ENCODE measurements around the gene DNAH10.

Gene DNAH10

GRCh38 chr12:123779551-123779950, 17.4 kb downstream of the DNAH10 start:
- no peak for ATAC-seq
- TF ChIP-seq ZNF8 (CRISPR knock-in tag; IDR thresholded peaks at IDR 0.05): no peak
- no peak for TF ChIP-seq PPARA (CRISPR knock-in tag; IDR thresholded peaks at IDR 0.05; ENCODE audit: borderline replicate concordance)
- TF ChIP-seq, protein P1, sequence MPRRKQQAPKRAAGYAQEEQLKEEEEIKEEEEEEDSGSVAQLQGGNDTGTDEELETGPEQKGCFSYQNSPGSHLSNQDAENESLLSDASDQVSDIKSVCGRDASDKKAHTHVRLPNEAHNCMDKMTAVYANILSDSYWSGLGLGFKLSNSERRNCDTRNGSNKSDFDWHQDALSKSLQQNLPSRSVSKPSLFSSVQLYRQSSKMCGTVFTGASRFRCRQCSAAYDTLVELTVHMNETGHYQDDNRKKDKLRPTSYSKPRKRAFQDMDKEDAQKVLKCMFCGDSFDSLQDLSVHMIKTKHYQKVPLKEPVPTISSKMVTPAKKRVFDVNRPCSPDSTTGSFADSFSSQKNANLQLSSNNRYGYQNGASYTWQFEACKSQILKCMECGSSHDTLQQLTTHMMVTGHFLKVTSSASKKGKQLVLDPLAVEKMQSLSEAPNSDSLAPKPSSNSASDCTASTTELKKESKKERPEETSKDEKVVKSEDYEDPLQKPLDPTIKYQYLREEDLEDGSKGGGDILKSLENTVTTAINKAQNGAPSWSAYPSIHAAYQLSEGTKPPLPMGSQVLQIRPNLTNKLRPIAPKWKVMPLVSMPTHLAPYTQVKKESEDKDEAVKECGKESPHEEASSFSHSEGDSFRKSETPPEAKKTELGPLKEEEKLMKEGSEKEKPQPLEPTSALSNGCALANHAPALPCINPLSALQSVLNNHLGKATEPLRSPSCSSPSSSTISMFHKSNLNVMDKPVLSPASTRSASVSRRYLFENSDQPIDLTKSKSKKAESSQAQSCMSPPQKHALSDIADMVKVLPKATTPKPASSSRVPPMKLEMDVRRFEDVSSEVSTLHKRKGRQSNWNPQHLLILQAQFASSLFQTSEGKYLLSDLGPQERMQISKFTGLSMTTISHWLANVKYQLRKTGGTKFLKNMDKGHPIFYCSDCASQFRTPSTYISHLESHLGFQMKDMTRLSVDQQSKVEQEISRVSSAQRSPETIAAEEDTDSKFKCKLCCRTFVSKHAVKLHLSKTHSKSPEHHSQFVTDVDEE (CRISPR knock-in tag; IDR thresholded peaks at IDR 0.05): no peak
- TF ChIP-seq ISL1 (CRISPR knock-in tag; IDR thresholded peaks at IDR 0.05): no peak
- no peak for TF ChIP-seq ZNF70 (CRISPR knock-in tag; IDR thresholded peaks at IDR 0.05)
- TF ChIP-seq, protein P2, sequence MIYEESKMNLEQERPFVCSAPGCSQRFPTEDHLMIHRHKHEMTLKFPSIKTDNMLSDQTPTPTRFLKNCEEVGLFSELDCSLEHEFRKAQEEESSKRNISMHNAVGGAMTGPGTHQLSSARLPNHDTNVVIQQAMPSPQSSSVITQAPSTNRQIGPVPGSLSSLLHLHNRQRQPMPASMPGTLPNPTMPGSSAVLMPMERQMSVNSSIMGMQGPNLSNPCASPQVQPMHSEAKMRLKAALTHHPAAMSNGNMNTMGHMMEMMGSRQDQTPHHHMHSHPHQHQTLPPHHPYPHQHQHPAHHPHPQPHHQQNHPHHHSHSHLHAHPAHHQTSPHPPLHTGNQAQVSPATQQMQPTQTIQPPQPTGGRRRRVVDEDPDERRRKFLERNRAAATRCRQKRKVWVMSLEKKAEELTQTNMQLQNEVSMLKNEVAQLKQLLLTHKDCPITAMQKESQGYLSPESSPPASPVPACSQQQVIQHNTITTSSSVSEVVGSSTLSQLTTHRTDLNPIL (CRISPR knock-in tag; IDR thresholded peaks at IDR 0.05; ENCODE audit: low read depth): no peak

- no peak for TF ChIP-seq ZNF8 (CRISPR knock-in tag; IDR thresholded peaks at IDR 0.05)
- TF ChIP-seq BACH2 (CRISPR knock-in tag; IDR thresholded peaks at IDR 0.05; ENCODE audit: borderline replicate concordance): no peak
- no peak for ATAC-seq
Observed at GRCh38 chr12:123782997-123783792, 21.1 kb downstream of the DNAH10 start.

DNA sequence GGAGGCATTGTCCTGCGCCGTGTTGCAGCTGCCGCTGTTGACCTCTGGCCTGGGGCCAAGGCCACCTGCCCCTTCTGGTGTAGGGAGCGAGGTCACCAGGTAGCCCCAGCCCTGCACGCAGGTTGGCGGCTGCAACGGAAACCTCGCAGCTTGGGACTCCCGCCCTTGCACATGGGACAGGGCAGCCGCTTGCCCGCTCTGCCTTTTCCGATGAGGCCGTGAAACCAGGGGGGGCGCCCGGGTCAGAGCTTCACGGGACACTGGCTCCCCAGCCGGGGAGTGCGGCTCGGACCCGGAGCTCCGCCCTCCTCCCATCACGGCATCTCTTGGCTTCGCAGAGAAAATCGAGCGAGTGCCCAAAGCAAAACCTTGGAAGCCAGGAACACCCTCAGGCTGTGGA, 25.4 kb downstream of the DNAH10 start:
- TF ChIP-seq ZFP30 (CRISPR knock-in tag; IDR thresholded peaks at IDR 0.05) (no peak), ZC3H10 (CRISPR knock-in tag; IDR thresholded peaks at IDR 0.05) (no peak), OSR1 (CRISPR knock-in tag; IDR thresholded peaks at IDR 0.05) (no peak), ZNF8 (CRISPR knock-in tag; IDR thresholded peaks at IDR 0.05) (no peak), SNAI2 (CRISPR knock-in tag; IDR thresholded peaks at IDR 0.05) (no peak), TOX (CRISPR knock-in tag; IDR thresholded peaks at IDR 0.05; ENCODE audit: borderline replicate concordance) (no peak), ZFP3 (CRISPR knock-in tag; IDR thresholded peaks at IDR 0.05) (no peak), BACH2 (CRISPR knock-in tag; IDR thresholded peaks at IDR 0.05; ENCODE audit: borderline replicate concordance) (no peak), ESRRG (CRISPR knock-in tag; IDR thresholded peaks at IDR 0.05) (no peak), GLIS3 (CRISPR knock-in tag; IDR thresholded peaks at IDR 0.05) (no peak), TCF4 (CRISPR knock-in tag; IDR thresholded peaks at IDR 0.05; ENCODE audit: borderline replicate concordance) (no peak), CSDC2 (CRISPR knock-in tag; IDR thresholded peaks at IDR 0.05) (no peak), PPARA (CRISPR knock-in tag; IDR thresholded peaks at IDR 0.05; ENCODE audit: borderline replicate concordance) (no peak)
- TF ChIP-seq, protein P2 (CRISPR knock-in tag; IDR thresholded peaks at IDR 0.05; ENCODE audit: low read depth): no peak
- TF ChIP-seq, protein P1 (CRISPR knock-in tag; IDR thresholded peaks at IDR 0.05): no peak
- TF ChIP-seq, protein P3, sequence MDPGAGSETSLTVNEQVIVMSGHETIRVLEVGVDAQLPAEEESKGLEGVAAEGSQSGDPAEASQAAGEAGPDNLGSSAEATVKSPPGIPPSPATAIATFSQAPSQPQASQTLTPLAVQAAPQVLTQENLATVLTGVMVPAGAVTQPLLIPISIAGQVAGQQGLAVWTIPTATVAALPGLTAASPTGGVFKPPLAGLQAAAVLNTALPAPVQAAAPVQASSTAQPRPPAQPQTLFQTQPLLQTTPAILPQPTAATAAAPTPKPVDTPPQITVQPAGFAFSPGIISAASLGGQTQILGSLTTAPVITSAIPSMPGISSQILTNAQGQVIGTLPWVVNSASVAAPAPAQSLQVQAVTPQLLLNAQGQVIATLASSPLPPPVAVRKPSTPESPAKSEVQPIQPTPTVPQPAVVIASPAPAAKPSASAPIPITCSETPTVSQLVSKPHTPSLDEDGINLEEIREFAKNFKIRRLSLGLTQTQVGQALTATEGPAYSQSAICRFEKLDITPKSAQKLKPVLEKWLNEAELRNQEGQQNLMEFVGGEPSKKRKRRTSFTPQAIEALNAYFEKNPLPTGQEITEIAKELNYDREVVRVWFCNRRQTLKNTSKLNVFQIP (CRISPR knock-in tag; IDR thresholded peaks at IDR 0.05; ENCODE audit: borderline replicate concordance, low read depth): no peak
- TF ChIP-seq, protein P4, sequence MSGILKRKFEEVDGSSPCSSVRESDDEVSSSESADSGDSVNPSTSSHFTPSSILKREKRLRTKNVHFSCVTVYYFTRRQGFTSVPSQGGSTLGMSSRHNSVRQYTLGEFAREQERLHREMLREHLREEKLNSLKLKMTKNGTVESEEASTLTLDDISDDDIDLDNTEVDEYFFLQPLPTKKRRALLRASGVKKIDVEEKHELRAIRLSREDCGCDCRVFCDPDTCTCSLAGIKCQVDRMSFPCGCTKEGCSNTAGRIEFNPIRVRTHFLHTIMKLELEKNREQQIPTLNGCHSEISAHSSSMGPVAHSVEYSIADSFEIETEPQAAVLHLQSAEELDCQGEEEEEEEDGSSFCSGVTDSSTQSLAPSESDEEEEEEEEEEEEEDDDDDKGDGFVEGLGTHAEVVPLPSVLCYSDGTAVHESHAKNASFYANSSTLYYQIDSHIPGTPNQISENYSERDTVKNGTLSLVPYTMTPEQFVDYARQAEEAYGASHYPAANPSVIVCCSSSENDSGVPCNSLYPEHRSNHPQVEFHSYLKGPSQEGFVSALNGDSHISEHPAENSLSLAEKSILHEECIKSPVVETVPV (CRISPR knock-in tag; IDR thresholded peaks at IDR 0.05): no peak
- no peak for ATAC-seq
